HEK293 (cell line): Measurements from ENCODE around the gene SMCO4.

Source experiments
- KLF9 ChIP-seq: fragments of 450-650 bp; formaldehyde crosslinking; IDR thresholded peaks from 2 replicates; pipeline ENCODE4 v1.5.1; 2016; ENCODE audit warnings: missing biosample characterization, missing genetic modification characterization, low read depth
- ZBTB7A ChIP-seq: fragments of 450-650 bp; formaldehyde crosslinking; IDR thresholded peaks from 2 replicates; pipeline ENCODE4 v1.5.1; 2016; ENCODE audit warnings: low read depth, missing biosample characterization, missing genetic modification characterization
- ZNF549 ChIP-seq: fragments of 450-650 bp; IDR thresholded peaks from 2 replicates; pipeline ENCODE4 v1.5.1; 2018; ENCODE audit warnings: missing biosample characterization, missing genetic modification characterization, mild to moderate bottlenecking, inconsistent platforms, moderate library complexity
- ZNF560 ChIP-seq: fragments of 450-650 bp; formaldehyde crosslinking; IDR thresholded peaks from 2 replicates; pipeline ENCODE4 v1.5.1; 2017; ENCODE audit warnings: missing biosample characterization, missing genetic modification characterization, borderline replicate concordance
- ZNF76 ChIP-seq: fragments of 450-650 bp; formaldehyde crosslinking; IDR thresholded peaks from 2 replicates; pipeline ENCODE4; 2016; ENCODE audit warnings: low read depth, missing biosample characterization, missing genetic modification characterization, borderline replicate concordance
- ZNF785 ChIP-seq: fragments of 450-650 bp; formaldehyde crosslinking; IDR thresholded peaks from 2 replicates; pipeline ENCODE4 v1.5.1; 2016; ENCODE audit warnings: missing biosample characterization, missing genetic modification characterization
- TF ChIP-seq, protein P1 (sequence below): sonication (generic); formaldehyde crosslinking; IDR thresholded peaks from 2 replicates; pipeline ENCODE4 v1.8.1; 2022; ENCODE audit warnings: mild to moderate bottlenecking, moderate library complexity, missing genetic modification reagents
- TF ChIP-seq, protein P2 (sequence below): fragments of 450-650 bp; formaldehyde crosslinking; IDR thresholded peaks from 2 replicates; pipeline ENCODE4 v1.5.1; 2016; ENCODE audit warnings: missing biosample characterization, missing genetic modification characterization
- TF ChIP-seq, protein P3 (sequence below): fragments of 450-650 bp; formaldehyde crosslinking; IDR thresholded peaks from 2 replicates; pipeline ENCODE4 v1.5.1; 2016; ENCODE audit warnings: missing biosample characterization, missing genetic modification characterization
- TF ChIP-seq, protein P4 (sequence below): fragments of 450-650 bp; formaldehyde crosslinking; IDR thresholded peaks from 2 replicates; pipeline ENCODE4 v1.5.1; 2016; ENCODE audit warnings: missing biosample characterization, missing genetic modification characterization

DNA sequence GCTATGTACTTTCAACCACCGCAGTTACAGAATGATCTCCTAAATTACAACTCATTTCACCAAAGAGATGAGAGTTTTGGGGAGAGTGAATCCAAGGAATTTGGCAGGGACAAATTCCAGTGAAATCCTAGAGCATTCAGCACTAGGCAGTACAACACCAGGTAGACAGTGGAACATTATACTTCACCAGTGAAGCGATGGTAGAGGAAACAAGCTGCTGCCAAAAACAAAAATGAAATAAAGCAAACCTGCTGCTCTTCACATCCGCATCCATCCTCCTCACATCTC is 16.9 kb downstream of the SMCO4 start:
- TF ChIP-seq, protein P1, sequence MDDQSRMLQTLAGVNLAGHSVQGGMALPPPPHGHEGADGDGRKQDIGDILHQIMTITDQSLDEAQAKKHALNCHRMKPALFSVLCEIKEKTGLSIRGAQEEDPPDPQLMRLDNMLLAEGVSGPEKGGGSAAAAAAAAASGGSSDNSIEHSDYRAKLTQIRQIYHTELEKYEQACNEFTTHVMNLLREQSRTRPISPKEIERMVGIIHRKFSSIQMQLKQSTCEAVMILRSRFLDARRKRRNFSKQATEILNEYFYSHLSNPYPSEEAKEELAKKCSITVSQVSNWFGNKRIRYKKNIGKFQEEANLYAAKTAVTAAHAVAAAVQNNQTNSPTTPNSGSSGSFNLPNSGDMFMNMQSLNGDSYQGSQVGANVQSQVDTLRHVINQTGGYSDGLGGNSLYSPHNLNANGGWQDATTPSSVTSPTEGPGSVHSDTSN (CRISPR knock-in tag): no peak
- TF ChIP-seq ZNF560 (tag by site-specific recombination): no peak
- TF ChIP-seq, protein P2, sequence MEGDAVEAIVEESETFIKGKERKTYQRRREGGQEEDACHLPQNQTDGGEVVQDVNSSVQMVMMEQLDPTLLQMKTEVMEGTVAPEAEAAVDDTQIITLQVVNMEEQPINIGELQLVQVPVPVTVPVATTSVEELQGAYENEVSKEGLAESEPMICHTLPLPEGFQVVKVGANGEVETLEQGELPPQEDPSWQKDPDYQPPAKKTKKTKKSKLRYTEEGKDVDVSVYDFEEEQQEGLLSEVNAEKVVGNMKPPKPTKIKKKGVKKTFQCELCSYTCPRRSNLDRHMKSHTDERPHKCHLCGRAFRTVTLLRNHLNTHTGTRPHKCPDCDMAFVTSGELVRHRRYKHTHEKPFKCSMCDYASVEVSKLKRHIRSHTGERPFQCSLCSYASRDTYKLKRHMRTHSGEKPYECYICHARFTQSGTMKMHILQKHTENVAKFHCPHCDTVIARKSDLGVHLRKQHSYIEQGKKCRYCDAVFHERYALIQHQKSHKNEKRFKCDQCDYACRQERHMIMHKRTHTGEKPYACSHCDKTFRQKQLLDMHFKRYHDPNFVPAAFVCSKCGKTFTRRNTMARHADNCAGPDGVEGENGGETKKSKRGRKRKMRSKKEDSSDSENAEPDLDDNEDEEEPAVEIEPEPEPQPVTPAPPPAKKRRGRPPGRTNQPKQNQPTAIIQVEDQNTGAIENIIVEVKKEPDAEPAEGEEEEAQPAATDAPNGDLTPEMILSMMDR (tag by site-specific recombination): no peak
- TF ChIP-seq ZBTB7A: no peak
- TF ChIP-seq, protein P3, sequence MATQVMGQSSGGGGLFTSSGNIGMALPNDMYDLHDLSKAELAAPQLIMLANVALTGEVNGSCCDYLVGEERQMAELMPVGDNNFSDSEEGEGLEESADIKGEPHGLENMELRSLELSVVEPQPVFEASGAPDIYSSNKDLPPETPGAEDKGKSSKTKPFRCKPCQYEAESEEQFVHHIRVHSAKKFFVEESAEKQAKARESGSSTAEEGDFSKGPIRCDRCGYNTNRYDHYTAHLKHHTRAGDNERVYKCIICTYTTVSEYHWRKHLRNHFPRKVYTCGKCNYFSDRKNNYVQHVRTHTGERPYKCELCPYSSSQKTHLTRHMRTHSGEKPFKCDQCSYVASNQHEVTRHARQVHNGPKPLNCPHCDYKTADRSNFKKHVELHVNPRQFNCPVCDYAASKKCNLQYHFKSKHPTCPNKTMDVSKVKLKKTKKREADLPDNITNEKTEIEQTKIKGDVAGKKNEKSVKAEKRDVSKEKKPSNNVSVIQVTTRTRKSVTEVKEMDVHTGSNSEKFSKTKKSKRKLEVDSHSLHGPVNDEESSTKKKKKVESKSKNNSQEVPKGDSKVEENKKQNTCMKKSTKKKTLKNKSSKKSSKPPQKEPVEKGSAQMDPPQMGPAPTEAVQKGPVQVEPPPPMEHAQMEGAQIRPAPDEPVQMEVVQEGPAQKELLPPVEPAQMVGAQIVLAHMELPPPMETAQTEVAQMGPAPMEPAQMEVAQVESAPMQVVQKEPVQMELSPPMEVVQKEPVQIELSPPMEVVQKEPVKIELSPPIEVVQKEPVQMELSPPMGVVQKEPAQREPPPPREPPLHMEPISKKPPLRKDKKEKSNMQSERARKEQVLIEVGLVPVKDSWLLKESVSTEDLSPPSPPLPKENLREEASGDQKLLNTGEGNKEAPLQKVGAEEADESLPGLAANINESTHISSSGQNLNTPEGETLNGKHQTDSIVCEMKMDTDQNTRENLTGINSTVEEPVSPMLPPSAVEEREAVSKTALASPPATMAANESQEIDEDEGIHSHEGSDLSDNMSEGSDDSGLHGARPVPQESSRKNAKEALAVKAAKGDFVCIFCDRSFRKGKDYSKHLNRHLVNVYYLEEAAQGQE: no peak
- TF ChIP-seq ZNF76 (tag by site-specific recombination): no peak
- TF ChIP-seq KLF9: no peak
- TF ChIP-seq ZNF549 (tag by site-specific recombination): no peak
- TF ChIP-seq, protein P4, sequence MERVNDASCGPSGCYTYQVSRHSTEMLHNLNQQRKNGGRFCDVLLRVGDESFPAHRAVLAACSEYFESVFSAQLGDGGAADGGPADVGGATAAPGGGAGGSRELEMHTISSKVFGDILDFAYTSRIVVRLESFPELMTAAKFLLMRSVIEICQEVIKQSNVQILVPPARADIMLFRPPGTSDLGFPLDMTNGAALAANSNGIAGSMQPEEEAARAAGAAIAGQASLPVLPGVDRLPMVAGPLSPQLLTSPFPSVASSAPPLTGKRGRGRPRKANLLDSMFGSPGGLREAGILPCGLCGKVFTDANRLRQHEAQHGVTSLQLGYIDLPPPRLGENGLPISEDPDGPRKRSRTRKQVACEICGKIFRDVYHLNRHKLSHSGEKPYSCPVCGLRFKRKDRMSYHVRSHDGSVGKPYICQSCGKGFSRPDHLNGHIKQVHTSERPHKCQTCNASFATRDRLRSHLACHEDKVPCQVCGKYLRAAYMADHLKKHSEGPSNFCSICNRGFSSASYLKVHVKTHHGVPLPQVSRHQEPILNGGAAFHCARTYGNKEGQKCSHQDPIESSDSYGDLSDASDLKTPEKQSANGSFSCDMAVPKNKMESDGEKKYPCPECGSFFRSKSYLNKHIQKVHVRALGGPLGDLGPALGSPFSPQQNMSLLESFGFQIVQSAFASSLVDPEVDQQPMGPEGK (tag by site-specific recombination): no peak
- no peak for TF ChIP-seq ZNF785 (tag by site-specific recombination)
